DOHH2 (cell line): ENCODE results near the gene PPFIA4.

ENCODE experiments used
- CTCF ChIP-seq: fragments of 200-600 bp; sonication (generic); IDR thresholded peaks from one replicate; pipeline ENCODE4 v1.5.1; 2014; ENCODE audit warnings: antibody characterized with exemption, mild to moderate bottlenecking, low read depth, low read length; ENCODE audit not compliant: poor library complexity, severe bottlenecking
- EZH2phosphoT487 ChIP-seq: fragments of 200-600 bp; sonication (generic); IDR thresholded peaks from 2 replicates; pipeline ENCODE4 v1.6.1; 2017; ENCODE audit warnings: borderline replicate concordance, mild to moderate bottlenecking, antibody characterized with exemption, low read length, moderate library complexity, mixed read lengths

DNA sequence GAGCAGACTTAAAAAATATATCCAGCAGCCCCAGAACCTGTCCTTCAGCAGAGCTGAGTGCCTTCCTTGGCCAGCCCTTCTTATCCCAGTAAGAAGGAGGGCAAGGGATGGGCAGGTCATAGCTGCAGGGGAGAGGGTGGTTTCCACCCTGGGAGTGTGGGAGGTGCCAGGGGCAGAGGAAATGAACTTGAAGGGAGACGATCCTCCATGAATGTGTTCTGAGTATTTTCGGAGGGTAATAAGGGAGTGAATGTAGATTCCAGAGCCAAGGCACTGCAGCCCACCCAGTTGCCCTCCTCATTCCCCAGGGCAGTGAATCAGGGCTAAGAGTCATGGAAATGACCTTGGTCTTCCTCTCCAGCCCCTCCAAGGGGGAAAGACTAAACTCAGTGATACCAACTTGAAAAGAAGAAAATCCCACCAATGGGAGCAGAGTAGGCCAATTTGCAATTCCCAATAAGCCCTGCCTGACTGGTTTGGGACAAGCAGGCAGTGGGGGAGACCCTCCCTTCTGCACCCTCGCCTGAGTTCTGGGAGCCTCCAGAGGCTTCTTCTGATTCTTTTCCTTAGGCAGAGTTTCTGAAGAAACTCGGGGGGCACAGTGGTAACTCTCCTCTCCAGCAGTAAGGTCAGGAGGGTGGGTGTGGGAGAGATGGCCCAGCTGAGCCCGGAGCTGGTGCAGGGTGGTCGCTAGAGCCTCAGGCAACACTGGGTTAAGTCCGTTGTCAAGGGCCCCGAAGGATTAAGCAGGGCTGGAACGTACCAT, 55.4 kb downstream of the PPFIA4 start:
- TF ChIP-seq CTCF (no peak), EZH2phosphoT487 (no peak)
